ENCODE measurements around the gene MTERF4. TPM values are rescaled to one million over a fixed set of nuclear protein-coding genes. Genes with fewer than 3 reads are reported as not detected.

The MTERF4 gene
- total and polyA plus RNA-seq, 2 of the 8 experiments (the other 6 are each of a cell fraction or from before 2014, with no cell fraction given): 25.9 to 28.5 TPM

DNA sequence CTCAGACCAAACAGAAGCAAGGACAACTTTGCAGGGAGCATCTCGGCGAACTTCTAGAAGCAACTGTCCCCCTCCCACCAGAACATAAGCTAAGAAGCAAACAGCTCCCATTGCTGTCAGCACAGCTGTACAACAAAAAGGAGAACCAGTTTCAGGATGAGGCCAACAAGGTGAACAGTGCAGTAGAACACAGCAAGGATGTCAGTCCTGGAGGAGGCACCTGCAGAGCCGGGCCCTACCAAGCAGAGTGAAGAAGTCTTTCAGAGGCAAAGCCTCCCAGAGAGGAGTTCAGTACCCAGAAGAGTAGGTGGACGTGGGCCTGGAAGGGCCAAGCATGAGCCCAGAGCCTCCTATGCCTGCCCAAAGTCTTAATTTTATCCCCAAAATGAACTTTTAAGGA lies 46.2 kb upstream of the MTERF4 start:
- Histone ChIP-seq H3K4me1 (replicated peaks in 1 of 4; ENCODE audit: control insufficient read depth in 3 of 4, insufficient read depth in 4 of 4, low read length in 3 of 4) (peaks cover 0 to 11% (median 7%) of the 10 kb centered on the region in 4 experiments; a peak in 6 of 7 replicates), H3K79me1 (ENCODE audit: low read depth, low read length) (peaks cover 14% of the 10 kb centered on the region), H3K36me3 (ENCODE audit: control insufficient read depth in 2 of 4, insufficient read depth in 4 of 4, low read length in 3 of 4) (no peaks in the 10 kb centered on the region), H2BK15ac (ENCODE audit: low read length) (no peak overlapping the region), H3K56ac (replicated peaks; ENCODE audit: insufficient read length, low read depth, low read length) (no peak overlapping the region), H3K14ac (ENCODE audit: insufficient read length) (no peak overlapping the region), H3K9ac (replicated peaks in 1 of 4; ENCODE audit: extremely low read depth in 1 of 4, low read depth in 3 of 4, low read length in 3 of 4) (peak overlapping the region in 2 of 4 experiments; percentile 50 to 81; a peak in 2 of 7 replicates), H2AK5ac (ENCODE audit: low read depth, low read length) (no peak overlapping the region), H2BK120ac (replicated peaks; ENCODE audit: low read depth, low read length) (no peak overlapping the region), H2AFZ (ENCODE audit: low read length) (no peak overlapping the region), H4K8ac (ENCODE audit: extremely low read depth, insufficient read depth, low read length) (no peak overlapping the region), H4K20me1 (replicated peaks in 1 of 2; ENCODE audit: control insufficient read depth in 1 of 2, insufficient read depth in 2 of 2, low read length in 2 of 2) (peaks cover 1 to 17% of the 10 kb centered on the region in 2 experiments), H4K91ac (replicated peaks; ENCODE audit: insufficient read length, low read length) (no peak overlapping the region), H3K27me3 (replicated peaks in 1 of 4; ENCODE audit: control insufficient read depth in 3 of 4, extremely low read depth in 1 of 4, insufficient read depth in 3 of 4, low read length in 3 of 4) (0 out of 7 replicates have a peak, but pooled peaks cover 0 to 3% (median 2%) of the 10 kb centered on the region in 4 experiments), H3K4me3 (ENCODE audit: extremely low read depth in 1 of 4, insufficient read depth in 2 of 4, low read depth in 3 of 4, low read length in 4 of 4) (peak overlapping the region; percentile 71 to 83 (median 79); a peak in 7 of 8 replicates), H2BK12ac (ENCODE audit: low read depth, low read length) (no peak overlapping the region), H3K18ac (ENCODE audit: extremely low read depth, low read length) (no peak overlapping the region), H3K4ac (replicated peaks; ENCODE audit: insufficient read length, low read depth, low read length) (no peak overlapping the region), H3K23me2 (ENCODE audit: low read depth, low read length) (peaks cover 9% of the 10 kb centered on the region; the same call in 1 of the 2 replicates), H3K4me2 (ENCODE audit: insufficient read depth in 1 of 2, low read depth in 2 of 2, low read length in 2 of 2) (peak overlapping the region; percentile 71 to 98), H2BK5ac (ENCODE audit: low read depth, low read length) (no peak overlapping the region), H3K27ac (ENCODE audit: low read depth, low read length) (no peak overlapping the region), H3K9me3 (ENCODE audit: insufficient read depth in 2 of 2, low read depth in 1 of 2, low read length in 1 of 2) (no peaks in the 10 kb centered on the region), H3K79me2 (ENCODE audit: control insufficient read depth in 1 of 2, insufficient read depth in 2 of 2, low read length in 2 of 2) (peaks cover 4 to 39% of the 10 kb centered on the region in 2 experiments; a peak in 3 of 4 replicates), H3K23ac (ENCODE audit: insufficient read length) (no peak overlapping the region), H2BK20ac (ENCODE audit: low read length) (no peak overlapping the region), H4K5ac (ENCODE audit: insufficient read length, low read depth, low read length) (no peak overlapping the region)
- no peak for DNase-seq (ENCODE audit: low read depth in 1 of 2, low spot score in 2 of 2)
- whole genome bisulfite sequencing, 2 experiments (ENCODE audit: extremely low coverage in 1 of 2, insufficient coverage in 1 of 2, insufficient read length in 1 of 2, insufficient replicate concordance in 2 of 2, low coverage in 1 of 2, low lambda C conversion rate in 2 of 2, missing lambda C conversion rate in 1 of 2): 80% methylated on average over 4 of the region's 4 CpGs; no CpG with 5 or more reads in 1 of the 2 experiments
- no peak for FAIRE-seq
- no peak for TF ChIP-seq POU5F1 (IDR thresholded peaks at IDR 0.05; ENCODE audit: low read depth, low read length)
- TF ChIP-seq, protein P1, sequence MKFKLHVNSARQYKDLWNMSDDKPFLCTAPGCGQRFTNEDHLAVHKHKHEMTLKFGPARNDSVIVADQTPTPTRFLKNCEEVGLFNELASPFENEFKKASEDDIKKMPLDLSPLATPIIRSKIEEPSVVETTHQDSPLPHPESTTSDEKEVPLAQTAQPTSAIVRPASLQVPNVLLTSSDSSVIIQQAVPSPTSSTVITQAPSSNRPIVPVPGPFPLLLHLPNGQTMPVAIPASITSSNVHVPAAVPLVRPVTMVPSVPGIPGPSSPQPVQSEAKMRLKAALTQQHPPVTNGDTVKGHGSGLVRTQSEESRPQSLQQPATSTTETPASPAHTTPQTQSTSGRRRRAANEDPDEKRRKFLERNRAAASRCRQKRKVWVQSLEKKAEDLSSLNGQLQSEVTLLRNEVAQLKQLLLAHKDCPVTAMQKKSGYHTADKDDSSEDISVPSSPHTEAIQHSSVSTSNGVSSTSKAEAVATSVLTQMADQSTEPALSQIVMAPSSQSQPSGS (IDR thresholded peaks at IDR 0.05; ENCODE audit: low read length): no peak
- no peak for TF ChIP-seq E2F6 (IDR thresholded peaks at IDR 0.05)
- TF ChIP-seq ZNF274 (IDR thresholded peaks at IDR 0.05; ENCODE audit: borderline replicate concordance, extremely low read depth, low read length): no peak
- no peak for TF ChIP-seq TAF1 (IDR thresholded peaks at IDR 0.05; ENCODE audit: low read depth, low read length)
- TF ChIP-seq JUND (IDR thresholded peaks at IDR 0.05; ENCODE audit: low read length): no peak
- no peak for TF ChIP-seq YY1 (IDR thresholded peaks at IDR 0.05; ENCODE audit: low read depth, low read length)
- TF ChIP-seq HDAC2 (IDR thresholded peaks at IDR 0.05; ENCODE audit: borderline replicate concordance in 1 of 2, low read depth in 2 of 2, low read length in 2 of 2): no peak
- TF ChIP-seq SIX5 (IDR thresholded peaks at IDR 0.05; ENCODE audit: low read depth, low read length): no peak
- TF ChIP-seq SAP30 (IDR thresholded peaks at IDR 0.05; ENCODE audit: insufficient read depth, insufficient replicate concordance, low read length): no peak
- ChIA-PET POLR2A (ENCODE audit: partially characterized antibody) (interaction anchor here (0.6 kb wide), 1 partner anchor 41 kb away, joined by 3 read pairs; no protein-coding TSS in a partner anchor), CTCF (ENCODE audit: partially characterized antibody) (no interaction called here)

Measured in H1 (cell line).